AG09319 (cell line): ENCODE measurements around the gene GPR146.

ENCODE experiments used
- DNase-seq: peaks from one replicate; pipeline ENCODE4 v3.0.0-alpha.2; 2010; ENCODE audit warnings: low read depth; ENCODE audit errors: extremely low read depth
- TF ChIP-seq, protein P1 (sequence below): IDR thresholded peaks from 2 replicates; pipeline ENCODE4 v1.5.1; 2011; ENCODE audit warnings: low read depth, mild to moderate bottlenecking, inconsistent platforms, low read length, moderate library complexity

GPR146 gene

DNA sequence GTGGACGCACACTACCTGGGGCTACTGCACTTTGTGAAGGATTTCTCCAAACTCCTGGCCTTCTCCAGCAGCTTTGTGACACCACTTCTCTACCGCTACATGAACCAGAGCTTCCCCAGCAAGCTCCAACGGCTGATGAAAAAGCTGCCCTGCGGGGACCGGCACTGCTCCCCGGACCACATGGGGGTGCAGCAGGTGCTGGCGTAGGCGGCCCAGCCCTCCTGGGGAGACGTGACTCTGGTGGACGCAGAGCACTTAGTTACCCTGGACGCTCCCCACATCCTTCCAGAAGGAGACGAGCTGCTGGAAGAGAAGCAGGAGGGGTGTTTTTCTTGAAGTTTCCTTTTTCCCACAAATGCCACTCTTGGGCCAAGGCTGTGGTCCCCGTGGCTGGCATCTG is 14.0 kb downstream of the GPR146 start:
- DNase-seq: no peak
- TF ChIP-seq, protein P1, sequence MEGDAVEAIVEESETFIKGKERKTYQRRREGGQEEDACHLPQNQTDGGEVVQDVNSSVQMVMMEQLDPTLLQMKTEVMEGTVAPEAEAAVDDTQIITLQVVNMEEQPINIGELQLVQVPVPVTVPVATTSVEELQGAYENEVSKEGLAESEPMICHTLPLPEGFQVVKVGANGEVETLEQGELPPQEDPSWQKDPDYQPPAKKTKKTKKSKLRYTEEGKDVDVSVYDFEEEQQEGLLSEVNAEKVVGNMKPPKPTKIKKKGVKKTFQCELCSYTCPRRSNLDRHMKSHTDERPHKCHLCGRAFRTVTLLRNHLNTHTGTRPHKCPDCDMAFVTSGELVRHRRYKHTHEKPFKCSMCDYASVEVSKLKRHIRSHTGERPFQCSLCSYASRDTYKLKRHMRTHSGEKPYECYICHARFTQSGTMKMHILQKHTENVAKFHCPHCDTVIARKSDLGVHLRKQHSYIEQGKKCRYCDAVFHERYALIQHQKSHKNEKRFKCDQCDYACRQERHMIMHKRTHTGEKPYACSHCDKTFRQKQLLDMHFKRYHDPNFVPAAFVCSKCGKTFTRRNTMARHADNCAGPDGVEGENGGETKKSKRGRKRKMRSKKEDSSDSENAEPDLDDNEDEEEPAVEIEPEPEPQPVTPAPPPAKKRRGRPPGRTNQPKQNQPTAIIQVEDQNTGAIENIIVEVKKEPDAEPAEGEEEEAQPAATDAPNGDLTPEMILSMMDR: no peak

DNA sequence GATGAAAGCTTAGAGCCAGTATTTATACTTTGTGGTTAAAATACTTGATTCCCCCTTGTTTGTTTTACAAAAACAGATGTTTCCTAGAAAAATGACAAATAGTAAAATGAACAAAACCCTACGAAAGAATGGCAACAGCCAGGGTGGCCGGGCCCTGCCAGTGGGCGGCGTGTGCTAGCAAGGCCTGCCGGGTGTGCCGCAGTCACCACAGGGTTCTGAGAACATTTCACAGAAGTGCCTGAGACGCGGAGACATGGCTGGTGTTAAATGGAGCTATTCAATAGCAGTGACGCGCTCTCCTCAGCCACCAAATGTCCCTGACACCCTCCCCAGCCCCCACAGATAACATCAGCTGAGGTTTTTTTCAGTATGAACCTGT is 14.5 kb downstream of the GPR146 start:
- DNase-seq: no peak
- TF ChIP-seq, protein P1: no peak; the same call in none of the 2 replicates

DNA sequence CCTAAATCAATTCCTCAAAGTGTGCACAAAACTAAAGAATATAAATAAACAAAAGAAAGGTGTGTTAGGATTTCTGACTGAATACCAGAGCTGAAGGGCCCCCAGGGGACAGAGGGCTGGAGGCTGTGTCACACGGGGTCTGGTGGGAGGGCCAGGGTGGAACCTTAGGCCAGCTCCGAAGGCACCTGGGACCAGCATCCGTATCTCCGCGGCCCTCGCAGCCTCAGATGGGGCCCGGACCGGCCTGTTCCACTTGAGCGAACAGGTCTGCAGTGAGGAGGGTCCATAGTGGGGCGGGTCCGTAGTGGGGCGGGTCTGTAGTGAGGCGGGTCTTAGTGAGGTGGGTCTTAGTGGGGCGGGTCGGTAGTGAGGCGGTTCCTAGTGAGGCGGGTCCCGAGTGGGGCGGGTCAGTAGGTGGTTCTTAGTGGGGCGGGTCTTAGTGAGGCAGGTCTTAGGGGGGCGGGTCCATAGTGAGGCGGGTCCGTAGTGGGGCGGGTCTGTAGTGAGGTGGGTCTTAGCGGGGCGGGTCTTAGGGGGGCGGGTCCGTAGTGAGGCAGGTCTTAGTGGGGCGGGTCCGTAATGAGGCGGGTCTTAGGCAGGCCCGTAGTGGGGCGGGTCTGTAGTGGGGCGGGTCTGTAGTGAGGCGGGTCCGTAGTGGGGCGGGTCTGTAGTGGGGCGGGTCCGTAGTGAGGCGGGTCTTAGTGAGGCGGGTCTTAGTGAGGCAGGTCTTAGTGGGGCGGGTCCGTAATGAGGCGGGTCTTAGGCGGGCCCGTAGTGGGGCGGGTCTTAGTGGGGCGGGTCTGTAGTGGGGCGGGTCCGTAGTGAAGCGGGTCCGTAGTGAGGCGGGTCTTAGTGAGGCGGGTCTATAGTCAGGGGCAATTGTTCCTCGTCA is 15.1 kb downstream of the GPR146 start:
- no peak for DNase-seq
- TF ChIP-seq, protein P1: no peak

DNA sequence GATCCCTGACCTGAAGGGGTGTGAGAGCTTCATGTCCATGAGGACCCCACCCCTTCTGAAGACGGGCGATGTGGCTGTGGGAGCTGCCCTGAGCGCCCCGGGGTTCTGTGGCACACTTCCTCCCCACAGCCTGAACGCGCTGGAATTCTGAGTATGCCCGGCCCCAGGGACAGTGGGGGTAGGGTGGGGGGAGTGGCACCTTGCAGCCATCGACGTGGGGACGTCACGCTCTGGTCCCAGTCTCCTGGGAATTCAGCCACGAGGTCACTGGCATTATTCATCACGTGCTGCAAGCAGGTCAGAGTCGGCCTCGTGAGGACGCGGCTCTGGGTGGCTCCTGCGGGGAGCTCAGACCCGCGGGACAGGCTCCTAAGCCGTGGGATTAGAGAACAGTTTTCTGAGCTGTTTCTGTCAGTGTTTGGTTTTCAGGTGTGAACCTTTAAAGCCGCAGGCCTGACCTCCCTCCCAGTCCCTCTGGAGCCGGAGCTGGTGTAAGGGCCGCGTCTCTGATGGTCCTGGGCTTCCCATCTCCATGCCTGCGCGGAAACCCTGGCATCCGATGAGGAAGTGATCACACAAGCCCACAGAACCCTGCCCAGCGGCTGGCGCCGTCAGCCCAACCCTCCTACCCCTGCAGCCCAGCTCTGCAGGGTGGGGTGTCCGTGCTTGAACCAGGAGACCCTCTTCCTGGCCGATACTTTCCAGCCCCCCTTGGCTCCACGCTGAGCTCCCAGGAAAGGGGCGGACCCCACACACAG is 16.1 kb downstream of the GPR146 start:
- TF ChIP-seq, protein P1: no peak
- no peak for DNase-seq

DNA sequence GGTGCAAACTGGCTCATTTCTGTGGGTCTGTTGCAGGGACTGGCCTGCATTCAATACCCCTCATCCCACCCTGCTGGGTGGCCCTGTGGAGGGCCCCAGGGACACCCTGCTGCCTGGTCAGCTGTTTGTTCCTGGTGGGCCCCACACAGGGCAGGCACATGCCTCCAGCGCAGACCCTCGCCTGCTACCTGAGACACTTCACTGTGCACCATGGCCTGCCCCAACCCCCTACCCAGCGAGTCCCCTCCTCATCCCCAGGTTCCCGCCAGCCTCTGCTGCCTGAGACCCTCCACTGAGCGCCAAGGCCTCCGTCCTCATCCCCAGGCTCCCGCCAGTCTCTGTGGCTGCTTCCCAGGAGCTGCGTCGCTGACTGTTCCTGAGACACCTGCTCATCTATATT is 16.8 kb downstream of the GPR146 start:
- TF ChIP-seq, protein P1: no peak
- DNase-seq: no peak

DNA sequence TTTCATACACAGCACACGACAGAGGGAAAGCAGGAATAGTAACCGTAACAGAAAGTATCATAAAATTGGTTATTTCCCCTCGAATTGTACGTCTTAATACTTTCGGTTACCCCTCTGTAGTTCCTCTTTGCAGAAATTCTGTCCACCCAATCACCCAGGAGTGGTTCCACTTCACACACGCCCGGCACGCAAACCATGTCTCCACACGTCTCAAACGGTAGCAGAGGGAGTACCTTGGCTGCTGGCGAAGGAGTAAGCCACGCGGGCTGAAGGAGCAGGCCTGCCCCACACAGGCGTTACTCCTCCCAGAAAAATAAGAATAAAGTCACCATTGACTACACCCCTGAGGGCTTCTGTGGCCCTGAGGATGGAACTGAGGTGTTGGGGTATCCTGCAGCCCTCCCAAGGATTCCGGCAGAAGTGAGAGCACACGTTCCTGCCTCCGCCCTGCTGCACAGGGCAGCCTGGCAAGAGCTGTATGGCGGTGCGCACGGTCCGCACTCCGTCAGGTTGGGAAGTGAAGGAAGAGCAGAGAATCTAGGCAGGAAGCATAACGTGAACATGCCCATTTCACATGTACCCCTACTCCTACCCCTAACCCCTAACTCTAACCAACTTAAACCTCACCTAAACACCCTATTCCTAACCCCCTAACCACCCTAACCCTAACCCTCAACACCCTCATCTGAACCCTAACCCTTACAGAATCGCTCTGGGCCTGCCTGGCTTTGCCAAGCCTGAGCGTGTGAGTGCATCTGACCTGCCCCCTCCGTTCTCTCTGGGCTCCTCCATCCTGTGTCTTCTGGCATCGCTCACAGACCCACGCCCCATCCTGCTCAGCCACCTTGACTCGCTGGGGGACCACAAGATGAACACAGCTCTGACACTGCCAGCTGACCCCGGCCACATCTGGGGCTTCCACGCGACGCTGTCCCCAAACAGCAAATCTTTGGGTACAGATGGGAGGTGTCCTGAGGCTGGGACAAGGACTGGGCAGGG is 18.2 kb downstream of the GPR146 start:
- DNase-seq: no peak
- TF ChIP-seq, protein P1: no peak
